Adipose tissue (tissue), 3 donors: ENCODE measurements around the gene PPOX. TPM values are rescaled to one million over a fixed set of nuclear protein-coding genes. Genes with fewer than 3 reads are reported as not detected.

Experiments used
- H3K27ac ChIP-seq: one replicate; pipeline ENCODE4 v1.5.1; 2013; ENCODE audit warnings: low read depth, low read length
- WGBS, 3 donors: extraction: QIAGEN DNeasy Blood & Tissue Kit; methylation state at CpG; one replicate each; pipeline ENCODE4 v1.1.7; 2013; 5-methylcytosine and 5-hydroxymethylcytosine counted together
- polyA plus RNA-seq, 3 donors: library from polyadenylated mRNA; stranded (reverse); fragments of 200-250 nt; gene quantifications; one replicate each; pipeline ENCODE4 v1.2.3, GENCODE V29; 2013
- donor health status: healthy with polysubstance abuse.
- donor health status: Bipolar disorder and iron deficiency.
- donor health status: healthy.

PPOX gene
- polyA plus RNA-seq, 3 donors, result 11.1 to 33.1 (median 16.2) TPM

- 53 to 76% (median 69%) methylated on average over 8 of the region's 8 CpGs for WGBS, 3 donors
- no peak overlapping the region for H3K27ac ChIP-seq
Observed at GRCh38 chr1:161191971-161192370, 25.7 kb downstream of the PPOX start.

- 48 to 54% (median 52%) methylated on average over 15 of the region's 15 CpGs for WGBS, 3 donors
- H3K27ac ChIP-seq, result no peak overlapping the region
Observed at GRCh38 chr1:161192476-161193465, 26.5 kb downstream of the PPOX start.

- no peak overlapping the region for H3K27ac ChIP-seq
- 63 to 74% (median 73%) methylated on average over 21 of the region's 21 CpGs for WGBS, 3 donors
Observed at GRCh38 chr1:161193561-161194235, 27.5 kb downstream of the PPOX start.

GRCh38 chr1:161195171-161195570 lies 28.9 kb downstream of the PPOX start:
- 73 to 79% (median 77%) methylated on average over 4 of the region's 4 CpGs for WGBS, 3 donors
- H3K27ac ChIP-seq, result no peak overlapping the region

GRCh38 chr1:161196111-161196510 lies 29.9 kb downstream of the PPOX start:
- H3K27ac ChIP-seq, result no peak overlapping the region
- WGBS, 3 donors, result 84 to 88% (median 88%) methylated on average over 7 of the region's 7 CpGs

GRCh38 chr1:161196521-161197451 lies 30.6 kb downstream of the PPOX start:
- H3K27ac ChIP-seq, result peak overlapping the region; percentile 80
- 59 to 79% (median 66%) methylated on average over 27 of the region's 27 CpGs for WGBS, 3 donors

GRCh38 chr1:161197560-161198193 lies 31.5 kb downstream of the PPOX start:
- 52 to 63% (median 61%) methylated on average over 11 of the region's 11 CpGs for WGBS, 3 donors
- peak overlapping the region; percentile 80 for H3K27ac ChIP-seq

GRCh38 chr1:161198194-161198896 lies 32.1 kb downstream of the PPOX start:
- 19 to 36% (median 26%) methylated on average over 19 to 20 of the region's 20 CpGs for WGBS, 3 donors

GRCh38 chr1:161198897-161199431 lies 32.7 kb downstream of the PPOX start, which contains the start of gene ADAMTS4:
ADAMTS4 (minus strand) TSS chr1:161199054; CDS start chr1:161198627, 427 bp downstream.
- H3K27ac ChIP-seq, result peak within 1 kb of the TSS; percentile 97
- 43 to 75% (median 45%) methylated on average over 11 of the region's 11 CpGs for WGBS, 3 donors

More at GRCh38 chr1:161198194-161198896, 32.1 kb downstream of the PPOX start:
- peak overlapping the region; percentile 80 for H3K27ac ChIP-seq

- H3K27ac ChIP-seq, result peak overlapping the region; percentile 97
- 22 to 59% (median 38%) methylated on average over 5 of the region's 5 CpGs for WGBS, 3 donors
Observed at GRCh38 chr1:161199506-161200139, 33.4 kb downstream of the PPOX start.

- 45 to 71% (median 65%) methylated on average over 5 of the region's 5 CpGs for WGBS, 3 donors
- peak overlapping the region; percentile 97 for H3K27ac ChIP-seq
Observed at GRCh38 chr1:161200421-161200991, 34.3 kb downstream of the PPOX start.

- WGBS, 3 donors, result 26 to 78% (median 30%) methylated on average over 13 of the region's 13 CpGs
- H3K27ac ChIP-seq, result peak overlapping the region; percentile 97
Observed at GRCh38 chr1:161200992-161201835, 35.0 kb downstream of the PPOX start.

GRCh38 chr1:161201836-161202712 lies 35.8 kb downstream of the PPOX start, which contains the start of gene NDUFS2:
NDUFS2 (plus strand) TSS chr1:161202367; CDS start chr1:161202386, 19 bp downstream.
- H3K27ac ChIP-seq, result peak within 1 kb of the TSS; percentile 97
- 2 to 3% (median 3%) methylated on average over 53 of the region's 53 CpGs for WGBS, 3 donors

GRCh38 chr1:161206411-161207140 lies 40.4 kb downstream of the PPOX start:
- peak overlapping the region; percentile 3 for H3K27ac ChIP-seq
- WGBS, 3 donors, result 81 to 91% (median 83%) methylated on average over 12 of the region's 12 CpGs
